Activated CD8-positive, alpha-beta memory T cell treated with anti-CD3 and anti-CD28 coated beads for 1 hour (primary cell): ENCODE results near the gene LRP10.
"Not testable (repeated sequence)": the region's sequence is repeated elsewhere in the genome, so short reads cannot be mapped to it uniquely, and the experiment has no call there.

Experiments used
- DNase-seq, 2 donors: peaks; one replicate each; pipeline ENCODE4 v3.0.0-alpha.2; 2020; ENCODE audit warnings: low read depth in 1 of 2; ENCODE audit errors: extremely low read depth in 1 of 2

LRP10 gene

DNA sequence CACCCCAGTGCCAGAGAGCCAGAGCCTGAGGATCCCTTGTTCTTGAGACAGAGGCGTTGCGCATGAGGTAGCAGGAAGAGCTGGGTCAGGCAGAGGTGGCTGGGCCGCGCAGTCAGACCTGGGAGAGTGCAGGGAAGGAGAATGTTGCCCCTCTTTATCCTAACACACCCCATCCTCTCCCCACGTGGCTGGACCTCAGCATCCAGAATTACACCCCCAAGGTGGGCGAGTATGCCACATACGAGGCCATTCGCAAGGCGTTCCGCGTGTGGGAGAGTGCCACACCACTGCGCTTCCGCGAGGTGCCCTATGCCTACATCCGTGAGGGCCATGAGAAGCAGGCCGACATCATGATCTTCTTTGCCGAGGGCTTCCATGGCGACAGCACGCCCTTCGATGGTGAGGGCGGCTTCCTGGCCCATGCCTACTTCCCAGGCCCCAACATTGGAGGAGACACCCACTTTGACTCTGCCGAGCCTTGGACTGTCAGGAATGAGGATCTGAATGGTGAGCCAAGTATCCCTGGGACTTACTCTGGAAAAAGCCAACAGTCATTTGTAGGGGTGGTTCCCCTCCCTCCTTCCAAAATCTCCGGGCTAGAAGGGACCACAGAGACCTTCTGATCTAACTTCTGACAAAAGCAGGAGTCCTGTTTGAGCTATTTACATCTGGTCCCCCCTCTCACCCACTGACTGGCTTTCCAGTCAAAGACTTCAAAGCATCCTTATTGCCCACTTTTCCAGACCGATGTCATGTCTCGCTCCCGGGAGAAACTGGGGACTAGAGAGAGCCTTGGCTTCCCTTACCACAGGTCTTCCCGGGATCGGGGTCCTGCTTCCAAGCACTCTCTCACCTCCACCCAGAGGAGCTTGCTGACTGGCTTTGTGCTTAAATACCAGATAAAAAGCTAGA, 29.1 kb upstream of the LRP10 start:
- no peak for DNase-seq

DNA sequence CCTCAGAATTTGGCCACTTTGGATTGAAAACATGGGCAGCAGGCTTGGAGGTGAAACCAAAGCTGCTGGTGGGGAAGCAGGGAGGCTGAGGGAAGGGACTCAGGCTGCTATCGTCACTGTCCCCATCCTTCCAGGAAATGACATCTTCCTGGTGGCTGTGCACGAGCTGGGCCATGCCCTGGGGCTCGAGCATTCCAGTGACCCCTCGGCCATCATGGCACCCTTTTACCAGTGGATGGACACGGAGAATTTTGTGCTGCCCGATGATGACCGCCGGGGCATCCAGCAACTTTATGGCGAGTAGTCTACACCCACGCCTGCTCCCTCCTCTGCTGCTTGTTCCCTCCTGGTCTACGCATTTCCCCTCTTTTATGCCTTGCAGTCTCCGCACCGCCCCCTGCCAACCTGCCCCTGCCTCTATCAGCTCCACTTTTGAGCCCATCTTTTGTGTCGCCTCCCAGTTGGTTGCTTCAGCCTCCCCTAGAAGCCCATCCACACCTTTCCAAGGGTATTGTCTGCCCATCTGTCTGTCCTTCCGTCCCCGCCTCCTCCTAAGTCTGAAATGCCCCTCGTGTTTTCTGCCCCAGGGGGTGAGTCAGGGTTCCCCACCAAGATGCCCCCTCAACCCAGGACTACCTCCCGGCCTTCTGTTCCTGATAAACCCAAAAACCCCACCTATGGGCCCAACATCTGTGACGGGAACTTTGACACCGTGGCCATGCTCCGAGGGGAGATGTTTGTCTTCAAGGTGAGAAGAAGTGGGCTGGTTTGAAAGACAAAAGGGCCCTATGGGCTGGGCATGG, 28.2 kb upstream of the LRP10 start:
- no peak for DNase-seq

DNA sequence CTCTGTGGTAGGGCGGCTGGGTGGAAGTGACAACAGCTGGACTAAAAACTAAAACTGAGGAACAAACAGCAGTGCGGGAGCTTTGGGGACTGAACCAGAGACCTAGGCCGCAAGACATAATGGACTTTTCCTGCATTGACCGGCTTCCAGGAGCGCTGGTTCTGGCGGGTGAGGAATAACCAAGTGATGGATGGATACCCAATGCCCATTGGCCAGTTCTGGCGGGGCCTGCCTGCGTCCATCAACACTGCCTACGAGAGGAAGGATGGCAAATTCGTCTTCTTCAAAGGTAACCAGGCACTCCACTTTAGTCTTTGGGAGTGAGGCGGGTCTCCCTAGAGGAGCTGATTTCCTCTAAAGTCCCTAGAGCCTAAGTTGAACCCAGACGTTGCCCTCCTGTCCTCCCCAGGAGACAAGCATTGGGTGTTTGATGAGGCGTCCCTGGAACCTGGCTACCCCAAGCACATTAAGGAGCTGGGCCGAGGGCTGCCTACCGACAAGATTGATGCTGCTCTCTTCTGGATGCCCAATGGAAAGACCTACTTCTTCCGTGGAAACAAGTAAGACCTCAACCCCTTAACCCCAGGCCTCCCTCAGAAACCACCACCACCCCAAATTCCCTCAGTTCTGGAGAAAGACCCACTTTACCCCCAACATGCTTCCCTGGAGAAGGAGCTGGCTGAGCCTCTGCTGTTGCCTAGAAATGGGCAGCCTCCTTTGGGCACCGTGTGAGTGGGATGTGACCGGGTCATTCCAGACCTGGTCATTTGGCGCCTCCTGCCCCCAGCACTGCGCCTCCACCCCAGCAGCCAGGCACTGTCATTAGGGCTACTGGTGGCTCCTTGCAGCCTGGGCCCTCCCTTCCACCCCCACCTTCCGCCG, 27.1 kb upstream of the LRP10 start:
- DNase-seq, result no peak

DNA sequence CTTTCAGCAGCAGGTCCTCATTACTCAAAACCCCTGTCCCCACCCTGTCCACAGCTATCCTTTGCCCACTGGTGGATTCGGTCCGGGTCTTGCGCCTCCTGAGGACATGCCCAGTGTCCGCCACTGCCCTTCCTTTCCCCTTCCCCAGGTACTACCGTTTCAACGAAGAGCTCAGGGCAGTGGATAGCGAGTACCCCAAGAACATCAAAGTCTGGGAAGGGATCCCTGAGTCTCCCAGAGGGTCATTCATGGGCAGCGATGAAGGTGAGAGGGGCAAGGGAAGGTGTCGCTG, 26.5 kb upstream of the LRP10 start:
- DNase-seq, result no peak

DNA sequence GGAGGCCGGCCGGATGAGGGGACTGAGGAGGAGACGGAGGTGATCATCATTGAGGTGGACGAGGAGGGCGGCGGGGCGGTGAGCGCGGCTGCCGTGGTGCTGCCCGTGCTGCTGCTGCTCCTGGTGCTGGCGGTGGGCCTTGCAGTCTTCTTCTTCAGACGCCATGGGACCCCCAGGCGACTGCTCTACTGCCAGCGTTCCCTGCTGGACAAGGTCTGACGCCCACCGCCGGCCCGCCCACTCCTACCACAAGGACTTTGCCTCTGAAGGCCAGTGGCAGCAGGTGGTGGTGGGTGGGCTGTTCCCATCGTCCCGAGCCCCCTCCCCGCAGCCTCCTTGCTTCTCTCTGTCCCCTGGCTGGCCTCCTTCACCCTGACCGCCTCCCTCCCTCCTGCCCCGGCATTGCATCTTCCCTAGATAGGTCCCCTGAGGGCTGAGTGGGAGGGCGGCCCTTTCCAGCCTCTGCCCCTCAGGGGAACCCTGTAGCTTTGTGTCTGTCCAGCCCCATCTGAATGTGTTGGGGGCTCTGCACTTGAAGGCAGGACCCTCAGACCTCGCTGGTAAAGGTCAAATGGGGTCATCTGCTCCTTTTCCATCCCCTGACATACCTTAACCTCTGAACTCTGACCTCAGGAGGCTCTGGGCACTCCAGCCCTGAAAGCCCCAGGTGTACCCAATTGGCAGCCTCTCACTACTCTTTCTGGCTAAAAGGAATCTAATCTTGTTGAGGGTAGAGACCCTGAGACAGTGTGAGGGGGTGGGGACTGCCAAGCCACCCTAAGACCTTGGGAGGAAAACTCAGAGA, 25.5 kb upstream of the LRP10 start:
- no peak for DNase-seq

DNA sequence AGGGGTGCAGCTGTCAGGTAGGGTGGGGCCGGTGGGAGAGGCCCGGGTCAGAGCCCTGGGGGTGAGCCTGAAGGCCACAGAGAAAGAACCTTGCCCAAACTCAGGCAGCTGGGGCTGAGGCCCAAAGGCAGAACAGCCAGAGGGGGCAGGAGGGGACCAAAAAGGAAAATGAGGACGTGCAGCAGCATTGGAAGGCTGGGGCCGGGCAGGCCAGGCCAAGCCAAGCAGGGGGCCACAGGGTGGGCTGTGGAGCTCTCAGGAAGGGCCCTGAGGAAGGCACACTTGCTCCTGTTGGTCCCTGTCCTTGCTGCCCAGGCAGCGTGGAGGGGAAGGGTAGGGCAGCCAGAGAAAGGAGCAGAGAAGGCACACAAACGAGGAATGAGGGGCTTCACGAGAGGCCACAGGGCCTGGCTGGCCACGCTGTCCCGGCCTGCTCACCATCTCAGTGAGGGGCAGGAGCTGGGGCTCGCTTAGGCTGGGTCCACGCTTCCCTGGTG, 24.7 kb upstream of the LRP10 start:
- DNase-seq, result no peak

DNA sequence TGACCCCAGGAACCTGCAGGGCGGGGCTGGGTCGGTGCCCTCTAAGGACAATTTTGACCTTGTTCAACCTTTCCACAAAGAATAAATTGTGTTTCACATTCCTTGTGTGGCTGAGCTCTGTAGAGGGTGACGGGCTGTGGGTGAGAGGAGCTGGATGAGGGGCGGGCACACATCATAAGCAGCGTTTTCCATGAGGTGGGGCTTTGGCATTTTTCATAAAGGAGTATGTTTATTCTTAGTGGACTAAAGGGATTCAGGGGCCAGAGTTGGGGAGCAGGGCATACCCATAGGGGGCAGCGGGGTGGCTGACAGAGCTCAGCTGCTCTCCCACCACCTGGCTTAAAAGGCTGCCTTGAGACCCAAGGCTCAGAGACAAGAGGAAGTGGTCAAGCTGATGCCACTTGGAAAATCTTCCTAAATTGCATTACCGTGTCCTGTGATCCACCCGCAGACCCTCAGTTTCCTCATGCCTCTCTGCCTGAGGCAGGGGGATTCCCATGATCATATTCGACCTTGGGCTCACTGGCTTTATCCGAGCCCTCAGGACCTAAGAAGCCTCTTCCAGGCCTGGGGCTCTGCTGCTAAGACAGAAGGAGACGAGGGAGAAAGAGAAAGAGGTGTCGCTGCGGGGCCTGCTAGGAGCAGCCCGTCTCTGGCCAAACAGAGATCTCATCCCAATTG, 23.7 kb upstream of the LRP10 start:
- DNase-seq, result no peak

DNA sequence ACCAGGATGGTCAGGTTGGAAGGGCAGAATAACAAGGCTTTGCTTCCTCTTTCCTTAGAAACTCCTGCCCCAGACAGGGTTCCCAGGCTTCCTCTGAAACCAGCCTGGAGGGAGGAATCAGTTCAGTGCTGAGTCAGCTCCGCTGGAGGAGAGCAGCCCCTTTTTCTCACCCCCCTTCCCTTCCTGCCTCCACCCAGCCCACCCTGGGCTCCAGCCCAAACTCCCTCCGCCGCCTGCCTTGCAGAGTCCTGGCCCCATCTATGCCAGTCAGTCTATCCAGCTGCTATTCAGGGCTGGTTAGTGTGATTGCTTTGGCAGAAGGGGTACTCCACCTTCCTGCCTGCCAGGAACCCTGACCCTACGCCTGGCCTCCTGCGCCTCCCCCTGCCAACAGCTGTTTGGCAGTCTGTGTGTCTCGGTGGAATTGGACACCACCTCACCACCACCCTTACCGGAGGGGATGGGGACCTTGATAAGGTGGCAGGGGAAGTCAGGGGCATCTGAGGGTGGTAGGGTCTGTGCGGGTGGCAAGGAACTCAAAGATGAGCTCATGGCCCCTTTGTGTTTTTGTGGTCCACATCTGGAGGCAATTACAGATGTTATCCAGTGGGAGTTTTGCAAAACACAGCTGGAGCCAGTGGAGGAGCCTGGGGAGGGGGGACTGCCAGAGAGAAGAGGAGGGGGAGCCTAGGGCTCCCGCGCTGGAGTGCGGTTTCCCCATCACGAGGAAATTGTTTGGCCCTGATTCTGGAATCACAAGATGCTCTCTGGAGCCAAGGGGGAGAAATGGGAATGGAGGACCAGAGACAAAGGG, 23.0 kb upstream of the LRP10 start:
- no peak for DNase-seq

DNA sequence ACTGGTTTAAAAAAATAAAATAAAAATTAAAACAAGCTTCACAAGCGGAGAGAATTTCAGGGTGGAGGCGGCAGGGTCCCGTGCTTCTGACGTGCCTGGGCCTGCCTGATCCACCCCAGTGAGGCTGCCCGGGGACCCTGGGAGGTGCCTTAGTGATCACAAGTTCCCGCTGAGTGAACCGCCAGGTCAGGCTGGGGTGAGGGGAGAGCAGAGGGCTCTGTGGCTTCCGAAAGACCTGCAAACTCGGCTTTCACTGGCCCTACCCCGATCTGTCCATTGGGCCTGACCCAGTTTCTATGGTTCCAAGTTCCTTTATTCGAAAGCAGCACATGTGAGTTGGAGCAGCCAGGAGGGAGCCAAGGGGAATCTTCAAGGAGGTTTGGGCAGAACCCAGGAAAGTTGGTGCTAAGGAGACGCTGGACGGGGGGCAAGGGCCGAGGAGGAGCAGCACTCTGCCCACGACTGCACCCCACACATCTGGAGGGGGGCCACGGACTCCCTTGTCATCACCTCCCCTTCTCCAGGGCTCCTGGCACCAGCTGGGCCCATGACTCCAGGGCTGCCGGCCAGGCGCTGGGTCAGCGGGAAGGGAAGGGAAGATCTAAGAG, 22.2 kb upstream of the LRP10 start:
- no peak for DNase-seq

DNA sequence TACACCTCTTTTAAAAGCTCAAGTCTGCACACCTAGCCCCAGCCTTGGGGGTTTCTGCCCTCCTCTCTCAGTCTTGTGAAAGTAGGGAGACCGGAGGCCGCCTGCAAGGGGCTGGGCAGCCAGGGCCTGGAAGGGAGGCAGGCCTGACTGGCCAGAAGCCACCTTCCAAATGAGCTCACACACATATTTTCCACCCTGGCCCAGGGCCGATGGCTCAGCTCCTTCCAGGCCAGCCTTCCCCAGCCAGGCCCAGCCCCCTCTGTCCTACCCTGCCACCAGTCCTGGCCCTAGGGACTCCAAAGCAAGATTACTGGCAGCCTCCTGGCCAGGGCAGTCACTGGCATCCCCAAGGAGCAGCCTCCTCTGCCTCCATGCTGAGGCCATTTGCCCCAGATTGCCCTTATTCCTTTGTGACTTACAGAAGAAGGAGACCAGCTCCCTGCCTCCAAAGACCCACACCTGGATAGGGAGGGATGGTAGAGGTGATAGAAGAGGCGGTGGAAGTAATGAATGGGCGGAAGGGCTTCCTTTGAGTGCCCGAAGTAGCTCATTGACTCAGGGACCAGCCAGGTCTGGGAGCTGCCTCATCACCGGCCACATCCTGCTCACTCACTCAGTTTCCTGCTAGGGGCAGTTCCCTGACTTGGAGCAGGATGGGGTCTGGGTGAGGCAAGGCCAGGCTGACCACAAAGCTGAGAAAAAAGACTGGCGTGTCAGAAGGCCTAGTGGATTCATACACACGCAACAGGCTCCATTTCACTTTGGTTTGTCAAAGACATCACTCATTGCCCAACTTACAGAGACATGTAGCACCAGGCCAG, 20.4 kb upstream of the LRP10 start:
- DNase-seq, result no peak

DNA sequence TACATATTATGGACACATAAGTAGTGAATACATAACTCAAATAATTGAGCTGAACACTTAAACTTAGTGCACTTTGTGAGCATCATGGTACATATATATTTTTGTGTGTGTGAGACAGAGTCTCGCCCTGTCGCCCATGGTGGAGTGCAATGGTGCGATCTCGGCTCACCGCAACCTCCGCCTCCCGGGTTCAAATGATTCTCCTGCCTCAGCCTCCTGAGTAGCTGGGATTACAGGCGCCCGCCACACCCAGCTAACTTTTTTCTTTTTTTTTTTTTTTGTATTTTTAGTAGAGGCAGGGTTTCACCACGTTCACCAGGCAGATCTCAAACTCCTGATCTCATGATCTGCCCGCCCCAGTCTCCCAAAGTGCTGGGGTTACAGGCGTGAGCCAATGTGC, 19.4 kb upstream of the LRP10 start:
- DNase-seq, result not testable (repeated sequence)

DNA sequence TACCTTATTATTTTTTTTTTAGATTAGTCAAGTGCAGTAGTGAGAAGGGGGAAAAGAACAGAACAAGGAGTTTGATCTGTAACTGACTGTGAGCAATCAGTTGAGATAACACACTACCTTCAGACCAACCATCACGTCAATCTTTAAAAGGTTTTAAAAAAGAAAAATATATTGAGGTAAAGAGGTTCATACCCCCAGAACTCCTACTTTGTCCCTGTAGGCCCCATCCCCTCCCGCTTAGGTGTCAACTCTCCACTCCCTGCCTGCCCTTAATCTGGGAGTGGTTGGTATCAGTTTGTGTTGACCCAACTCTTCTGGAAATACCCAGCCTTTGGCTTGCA, 19.0 kb upstream of the LRP10 start:
- DNase-seq, result no peak

DNA sequence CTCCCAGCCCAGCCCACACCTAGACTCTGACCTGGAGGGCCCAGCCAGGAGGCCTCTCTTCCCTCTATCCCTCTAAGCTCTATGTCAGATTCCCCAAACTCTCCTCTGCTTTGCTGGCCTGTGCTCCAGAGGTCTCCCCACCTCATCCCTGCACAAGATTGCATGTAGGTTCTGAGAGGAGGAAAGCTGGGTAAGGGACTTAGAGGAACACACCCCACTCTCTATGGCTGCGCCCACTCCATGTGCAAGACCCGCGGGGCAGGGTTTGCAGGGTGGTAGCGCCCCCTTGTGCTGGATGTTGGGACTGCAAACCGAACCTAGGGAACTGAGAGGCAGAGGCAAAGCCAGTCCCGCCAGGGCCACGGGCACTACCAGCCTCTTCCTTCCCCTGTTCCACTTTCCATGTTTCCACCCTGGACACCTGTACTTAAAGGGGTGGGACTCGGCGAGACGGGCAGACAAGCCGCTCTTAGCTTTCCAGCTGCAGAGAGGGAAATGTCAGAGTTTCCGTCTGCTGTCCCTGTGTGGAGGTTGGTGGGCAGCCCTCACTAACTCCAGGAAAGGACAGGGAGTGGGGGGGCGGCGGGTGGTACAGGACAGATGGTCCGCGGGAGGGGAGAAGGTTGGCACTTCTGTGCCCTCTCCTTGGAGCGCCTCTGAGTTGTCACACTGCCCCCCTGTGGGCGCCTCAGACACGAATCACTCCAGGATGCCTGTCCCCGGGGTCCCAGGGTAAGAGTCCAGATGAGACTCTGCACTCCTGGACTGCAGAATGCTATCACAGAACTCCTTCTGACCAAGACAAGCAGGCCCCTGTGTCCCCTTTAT, 18.4 kb upstream of the LRP10 start:
- peak; percentile 81 to 86 for DNase-seq

DNA sequence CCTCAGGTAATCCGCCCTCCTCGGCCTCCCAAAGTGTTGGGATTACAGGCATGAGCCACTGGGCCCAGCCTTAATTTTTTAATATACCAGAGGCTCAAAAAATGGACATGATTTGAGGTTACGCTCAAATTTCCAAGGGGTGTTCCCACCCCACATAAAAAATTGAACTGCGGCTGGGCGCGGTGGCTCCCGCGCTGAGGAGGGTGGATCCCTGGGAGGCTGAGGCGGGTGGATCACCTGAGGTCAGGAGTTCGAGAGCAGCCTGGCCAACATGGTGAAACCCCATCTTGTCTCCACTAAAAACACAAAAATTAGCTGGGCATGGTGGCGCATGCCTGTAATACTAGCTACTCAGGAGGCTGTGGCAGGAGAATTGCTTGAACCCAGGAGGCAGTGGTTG, 17.2 kb upstream of the LRP10 start:
- DNase-seq, result not testable (repeated sequence)

DNA sequence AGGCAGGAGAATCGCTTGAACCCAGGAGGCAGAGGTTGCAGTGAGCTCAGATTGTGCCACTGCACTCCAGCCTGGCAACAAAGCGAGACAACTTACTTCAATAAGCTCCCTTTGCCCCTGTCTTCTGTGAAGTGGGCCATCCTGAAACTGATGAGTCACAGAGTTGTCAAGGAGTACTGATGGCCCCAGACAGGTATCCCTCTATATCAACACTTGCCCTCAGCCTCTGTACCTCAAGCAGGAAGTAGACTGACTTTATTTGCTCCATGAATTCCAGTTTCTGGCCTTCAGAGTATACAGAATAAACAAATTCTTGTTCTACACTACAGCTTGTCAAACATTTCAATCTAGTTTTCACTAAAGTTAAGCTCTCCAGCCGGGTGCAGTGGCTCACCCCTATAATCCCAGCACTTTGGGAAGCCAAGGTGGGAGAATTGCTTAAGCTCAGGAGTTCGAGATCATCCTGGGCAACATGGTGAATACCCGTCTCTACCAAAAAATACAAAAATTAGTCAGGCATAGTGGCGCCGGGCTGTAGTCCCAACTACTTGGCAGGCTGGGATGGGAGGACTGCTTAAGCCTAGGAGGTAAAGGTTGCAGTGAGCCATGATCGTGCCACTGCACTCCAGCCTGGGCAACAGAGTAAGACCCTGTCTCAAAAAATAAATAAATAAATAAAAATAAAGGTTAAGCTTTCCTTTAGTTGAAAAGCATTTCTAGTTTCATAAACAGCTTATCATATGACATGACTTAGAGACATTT, 16.4 kb upstream of the LRP10 start:
- no peak for DNase-seq

DNA sequence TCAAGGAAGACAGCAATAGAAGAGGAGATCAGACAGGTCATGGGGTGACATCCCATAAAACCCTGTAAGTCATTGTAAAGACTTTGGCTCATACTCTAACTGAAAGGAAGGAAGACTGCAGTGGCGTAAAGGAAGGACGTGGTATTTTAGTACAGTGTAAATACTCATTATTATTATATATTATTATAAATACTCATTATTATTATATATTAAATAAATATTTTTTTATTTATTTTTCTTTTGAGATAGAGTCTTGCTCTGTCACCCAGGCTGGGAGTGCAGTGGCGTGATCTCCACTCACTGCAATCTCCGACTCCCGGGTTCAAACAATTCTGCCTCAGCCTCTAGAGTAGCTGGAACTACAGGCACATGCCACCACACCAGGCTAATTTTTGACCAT, 15.1 kb upstream of the LRP10 start:
- DNase-seq, result no peak
